Ovary (tissue), 9 donors: ENCODE data around the gene KRT72. TPM values are rescaled to one million over a fixed set of nuclear protein-coding genes. Genes with fewer than 3 reads are reported as not detected.

Source experiments
- DNase-seq, 5 donors: peaks; one replicate each; pipeline ENCODE4 v3.0.0-alpha.2; 2019 to 2020
- H3K27ac ChIP-seq, 2 donors: fragments of 200-600 bp; one replicate each; pipeline versions ENCODE4 v1.5.1 to v1.8.0; 2019 to 2022
- H3K27me3 ChIP-seq: fragments of 200-600 bp; one replicate; pipeline ENCODE4 v1.8.0; 2022
- H3K36me3 ChIP-seq: fragments of 200-600 bp; sonication (generic); one replicate; pipeline ENCODE4 v1.5.1; 2019
- H3K4me1 ChIP-seq: one replicate; pipeline ENCODE4 v1.8.1; 2013; ENCODE audit warnings: mild to moderate bottlenecking, moderate library complexity; ENCODE audit not compliant: insufficient read depth
- H3K4me3 ChIP-seq: fragments of 200-600 bp; sonication (generic); one replicate; pipeline ENCODE4 v1.5.1; 2017
- H3K9me3 ChIP-seq, 2 donors: fragments of 200-600 bp in 1 of 2; sonication (generic) in 1 of 2; one replicate each; pipeline versions ENCODE4 v1.5.1 to v1.8.1; 2013 to 2019; ENCODE audit warnings: mild to moderate bottlenecking in 1 of 2, moderate library complexity in 1 of 2
- EP300 ChIP-seq: sonication (generic); formaldehyde crosslinking; IDR thresholded peaks from one replicate; pipeline ENCODE4 v1.6.1; 2017; ENCODE audit warnings: antibody characterized with exemption
- POLR2A ChIP-seq: fragments of 450-650 bp; IDR thresholded peaks from one replicate; pipeline ENCODE4 v1.6.1; 2017; ENCODE audit warnings: antibody characterized with exemption, mild to moderate bottlenecking, moderate library complexity
- WGBS, 3 donors: extraction: QIAGEN DNeasy Blood & Tissue Kit in 1 of 3; methylation state at CpG; one replicate each; pipeline versions ENCODE4 v1.1.5 to v1.1.7; 2013 to 2017; 5-methylcytosine and 5-hydroxymethylcytosine counted together
- intact Hi-C, 4 donors: fragments of 100-400 bp; cut with DNase I; formaldehyde crosslinking; loops; one replicate each; pipeline versions ENCODE4 v1.11.0 to v1.15.1; 2022 to 2023
- polyA plus RNA-seq, 2 donors: library from polyadenylated mRNA; stranded (reverse); fragments of 200-250 nt in 1 of 2; fragments of 350-450 nt in 1 of 2; fragmentation: Illumina TruSeq in 1 of 2; extraction: RNeasy Lipid Tissue Mini Kit (QIAGEN cat#74804) in 1 of 2; gene quantifications; one replicate each; pipeline ENCODE4 v1.2.3, GENCODE V29; 2013 to 2014
- total RNA-seq, 7 donors: library from RNA; depleted of rRNA in 2 of 7; stranded (reverse); fragments of >200 nt in 2 of 7; fragmentation: NEBNext Ultra II Directional in 3 of 7; extraction: Animal tissue kit (Norgen Biotek cat#: 25700) in 3 of 7; gene quantifications; one replicate each; pipeline versions ENCODE4 v1.1.0 to v1.2.4, GENCODE V29; 2016 to 2023
- TF ChIP-seq, protein P1 (sequence below), 3 donors: fragments of 450-650 bp in 2 of 3; fragments of 200-600 bp in 1 of 3; IDR thresholded peaks; one replicate each; pipeline versions ENCODE4 v1.5.1 to v1.8.0; 2016 to 2022; ENCODE audit warnings: antibody characterized with exemption in 3 of 3, mild to moderate bottlenecking in 1 of 3
- donor health status: DM: no; HTN: no; CAD: no; lungs with moderate emphysema.
- donor health status: DM: no; HTN: no; CAD: no.
- donor health status: Bipolar disorder and iron deficiency.
- donor health status: DM: yes; HTN: yes; CAD: no.
- donor health status: DM: no; HTN: no; CAD: no.
- donor health status: DM: yes; HTN: yes; CAD: no.

Gene KRT72
- total and polyA plus RNA-seq, 9 donors: not detected

DNA sequence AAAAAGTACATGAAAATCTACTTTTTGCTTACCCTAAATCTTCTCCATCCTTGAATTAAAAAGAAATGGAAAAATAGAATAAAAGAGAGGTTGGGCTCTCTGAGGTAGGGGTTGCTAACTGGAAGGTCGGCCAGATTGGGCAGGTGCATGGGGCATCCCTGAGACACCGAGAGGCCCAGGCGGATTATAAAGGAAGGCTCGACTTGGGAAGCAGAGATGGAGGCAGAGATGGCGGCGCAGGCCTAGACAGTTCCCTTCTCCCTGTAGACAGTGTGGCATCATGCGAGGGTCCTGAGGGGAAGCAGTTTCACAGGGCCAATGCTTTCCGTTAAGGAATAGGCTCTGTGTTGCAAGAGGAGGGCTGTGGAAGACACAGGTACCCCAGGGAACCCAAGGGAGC is 23.9 kb downstream of the KRT72 start:
- intact Hi-C loops: loop anchor here in 1 of 4 donors (10.0 kb wide), 1 partner anchor 213 kb away; the partner anchor contains the start of gene KRT85
- 90 to 92% (median 90%) methylated on average over 8 of the region's 8 CpGs for WGBS, 3 donors
- no peaks in the 10 kb centered on the region for H3K36me3 ChIP-seq
- H3K9me3 ChIP-seq: no peaks in the 10 kb centered on the region
- TF ChIP-seq EP300 (no peak), POLR2A (no peak)
- TF ChIP-seq, protein P1, sequence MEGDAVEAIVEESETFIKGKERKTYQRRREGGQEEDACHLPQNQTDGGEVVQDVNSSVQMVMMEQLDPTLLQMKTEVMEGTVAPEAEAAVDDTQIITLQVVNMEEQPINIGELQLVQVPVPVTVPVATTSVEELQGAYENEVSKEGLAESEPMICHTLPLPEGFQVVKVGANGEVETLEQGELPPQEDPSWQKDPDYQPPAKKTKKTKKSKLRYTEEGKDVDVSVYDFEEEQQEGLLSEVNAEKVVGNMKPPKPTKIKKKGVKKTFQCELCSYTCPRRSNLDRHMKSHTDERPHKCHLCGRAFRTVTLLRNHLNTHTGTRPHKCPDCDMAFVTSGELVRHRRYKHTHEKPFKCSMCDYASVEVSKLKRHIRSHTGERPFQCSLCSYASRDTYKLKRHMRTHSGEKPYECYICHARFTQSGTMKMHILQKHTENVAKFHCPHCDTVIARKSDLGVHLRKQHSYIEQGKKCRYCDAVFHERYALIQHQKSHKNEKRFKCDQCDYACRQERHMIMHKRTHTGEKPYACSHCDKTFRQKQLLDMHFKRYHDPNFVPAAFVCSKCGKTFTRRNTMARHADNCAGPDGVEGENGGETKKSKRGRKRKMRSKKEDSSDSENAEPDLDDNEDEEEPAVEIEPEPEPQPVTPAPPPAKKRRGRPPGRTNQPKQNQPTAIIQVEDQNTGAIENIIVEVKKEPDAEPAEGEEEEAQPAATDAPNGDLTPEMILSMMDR (IDR thresholded peaks at IDR 0.05): no peak
- H3K4me3 ChIP-seq: no peak overlapping the region
- no peaks in the 10 kb centered on the region for H3K27me3 ChIP-seq
- no peak overlapping the region for H3K27ac ChIP-seq
- no peak for DNase-seq
- no peaks in the 10 kb centered on the region for H3K4me1 ChIP-seq

DNA sequence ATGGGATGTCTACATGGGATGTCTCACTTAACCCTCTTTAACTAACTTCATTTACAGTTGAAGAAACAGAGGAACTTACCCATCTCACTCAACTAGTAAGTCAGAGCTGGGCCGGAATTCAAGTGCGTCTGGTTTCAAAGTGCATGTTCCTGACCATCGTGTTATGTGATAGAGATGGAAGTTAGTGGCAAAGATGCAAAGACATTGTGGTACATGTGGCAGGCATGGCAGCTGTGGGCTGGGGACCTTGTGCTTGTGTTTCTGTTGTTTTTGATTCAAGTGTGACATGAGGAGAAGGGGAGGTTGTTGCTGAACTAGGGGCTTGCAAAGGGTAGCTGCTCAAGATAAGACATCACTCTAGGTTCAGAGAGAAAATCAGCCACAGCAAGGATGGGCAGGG is 25.3 kb downstream of the KRT72 start:
- 76 to 98% (median 93%) methylated on average over 3 of the region's 3 CpGs for WGBS, 3 donors
- no peak for DNase-seq
- intact Hi-C loops: loop anchor here in 1 of 4 donors (10.0 kb wide), 1 partner anchor 211 kb away; the partner anchor contains the start of gene KRT85
- Histone ChIP-seq H3K4me3 (no peak overlapping the region), H3K36me3 (no peaks in the 10 kb centered on the region), H3K4me1 (no peaks in the 10 kb centered on the region), H3K27me3 (no peaks in the 10 kb centered on the region), H3K27ac (no peak overlapping the region), H3K9me3 (no peaks in the 10 kb centered on the region)
- TF ChIP-seq EP300 (no peak), POLR2A (no peak)
- TF ChIP-seq, protein P1 (IDR thresholded peaks at IDR 0.05): no peak

DNA sequence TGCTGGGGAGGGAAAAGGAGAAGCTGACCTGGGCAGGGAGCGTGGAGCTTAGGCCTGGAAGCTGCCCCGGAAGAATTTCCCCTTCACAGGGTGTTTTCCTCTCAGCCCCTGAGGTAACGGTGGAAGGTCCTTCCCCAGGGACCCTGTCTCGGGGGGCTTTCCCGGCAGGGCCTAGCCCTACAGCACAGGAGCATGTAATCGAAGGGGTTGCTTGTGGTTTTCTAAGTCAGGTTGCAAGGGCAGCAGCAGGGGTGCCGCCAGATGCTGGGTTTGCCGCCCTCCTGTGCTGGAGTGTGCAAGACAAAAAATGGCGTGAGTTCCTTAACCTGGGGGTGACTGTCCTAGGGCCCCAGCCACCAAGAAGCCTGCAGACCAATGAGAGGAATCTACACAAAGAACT is 26.0 kb downstream of the KRT72 start:
- Histone ChIP-seq H3K4me1 (no peaks in the 10 kb centered on the region), H3K9me3 (no peaks in the 10 kb centered on the region), H3K27ac (no peak overlapping the region), H3K4me3 (no peak overlapping the region), H3K36me3 (no peaks in the 10 kb centered on the region), H3K27me3 (no peaks in the 10 kb centered on the region)
- WGBS, 3 donors: 87 to 92% (median 91%) methylated on average over 9 of the region's 9 CpGs
- TF ChIP-seq EP300 (no peak), POLR2A (no peak)
- TF ChIP-seq, protein P1 (IDR thresholded peaks at IDR 0.05): no peak
- no peak for DNase-seq
- intact Hi-C loops: loop anchor here in 1 of 4 donors (10.0 kb wide), 1 partner anchor 210 kb away; the partner anchor contains the start of gene KRT85

- Histone ChIP-seq H3K36me3 (no peaks in the 10 kb centered on the region), H3K4me1 (no peaks in the 10 kb centered on the region), H3K27me3 (no peaks in the 10 kb centered on the region), H3K9me3 (no peaks in the 10 kb centered on the region), H3K4me3 (no peak within 1 kb of the TSS), H3K27ac (no peak within 1 kb of the TSS)
- 75 to 93% (median 84%) methylated on average over 3 of the region's 3 CpGs for whole genome bisulfite sequencing, 3 donors
- DNase-seq: no peak
- no peak for TF ChIP-seq EP300
- TF ChIP-seq POLR2A: no peak
- intact Hi-C loops: loop anchor here in 1 of 4 donors (5.0 to 10.0 kb wide), 2 partner anchors 209 to 284 kb away; partner anchors contain the start of gene KRT85
These were observed 27.5 kb downstream of the KRT72 start, which contains the start of gene KRT74 for GRCh38 chr12:52573743-52574142. TSS of gene KRT74 (minus strand) at chr12:52573843. CDS start at chr12:52573777, 66 bp downstream.

- Histone ChIP-seq H3K9me3 (no peaks in the 10 kb centered on the region), H3K36me3 (no peaks in the 10 kb centered on the region), H3K27ac (no peak overlapping the region), H3K27me3 (no peaks in the 10 kb centered on the region), H3K4me1 (no peaks in the 10 kb centered on the region), H3K4me3 (no peak overlapping the region)
- TF ChIP-seq, protein P1 (IDR thresholded peaks at IDR 0.05): no peak
- TF ChIP-seq POLR2A: no peak
- TF ChIP-seq EP300: no peak
- intact Hi-C loops: loop anchor here in 1 of 4 donors (5.0 to 10.0 kb wide), 2 partner anchors 209 to 284 kb away; partner anchors contain the start of gene KRT85
- DNase-seq: no peak
- 87 to 96% (median 95%) methylated on average over 15 of the region's 15 CpGs for WGBS, 3 donors
These were observed 28.0 kb downstream of the KRT72 start for GRCh38 chr12:52573306-52573705.
